Lung (tissue), 12 donors: ENCODE data around the gene COA1. TPM values are rescaled to one million over a fixed set of nuclear protein-coding genes. Genes with fewer than 3 reads are reported as not detected.

Experiments
- ATAC-seq: fragments of 200-7000 bp; cut with Tn5 transposase; one replicate; pipeline ENCODE4 v1.9.1; 2020; ENCODE audit warnings: moderate number of reproducible peaks; ENCODE audit not compliant: insufficient read depth, low FRiP score
- DNase-seq, 3 donors: peaks; one replicate each; pipeline ENCODE4 v3.0.0-alpha.2; 2013 to 2017
- H3K27ac ChIP-seq, 2 donors: one replicate each; pipeline ENCODE4 v1.5.1; 2013; ENCODE audit warnings: mild to moderate bottlenecking in 2 of 2, moderate library complexity in 2 of 2, control low read depth in 1 of 2, inconsistent platforms in 1 of 2, low read depth in 1 of 2, low read length in 1 of 2
- H3K27me3 ChIP-seq, 3 donors: one replicate each; pipeline ENCODE4 v1.5.1; 2013; ENCODE audit warnings: low read length in 2 of 3; ENCODE audit not compliant: control insufficient read depth in 3 of 3, insufficient read depth in 3 of 3
- H3K36me3 ChIP-seq, 4 donors: one replicate each; pipeline ENCODE4 v1.5.1; 2013; ENCODE audit warnings: low read length in 4 of 4, mild to moderate bottlenecking in 1 of 4, moderate library complexity in 1 of 4; ENCODE audit not compliant: control insufficient read depth in 4 of 4, insufficient read depth in 4 of 4
- H3K4me1 ChIP-seq, 5 donors: one replicate each; pipeline ENCODE4 v1.5.1; 2013; ENCODE audit warnings: low read length in 5 of 5, mild to moderate bottlenecking in 2 of 5, moderate library complexity in 1 of 5; ENCODE audit not compliant: control insufficient read depth in 5 of 5, insufficient read depth in 5 of 5
- H3K4me3 ChIP-seq: one replicate; pipeline ENCODE4 v1.5.1; 2013; ENCODE audit warnings: mild to moderate bottlenecking, control low read depth, moderate library complexity
- H3K9ac ChIP-seq, 2 donors: one replicate each; pipeline ENCODE4 v1.5.1; 2013; ENCODE audit warnings: low read length in 2 of 2, control low read depth in 1 of 2; ENCODE audit not compliant: insufficient read depth in 1 of 2
- H3K9me3 ChIP-seq, 4 donors: one replicate each; pipeline ENCODE4 v1.5.1; 2013; ENCODE audit warnings: low read length in 3 of 4, mild to moderate bottlenecking in 1 of 4, moderate library complexity in 1 of 4; ENCODE audit not compliant: control insufficient read depth in 4 of 4, insufficient read depth in 3 of 4
- CTCF ChIP-seq: IDR thresholded peaks from 2 replicates; pipeline ENCODE4 v1.5.1; 2012; ENCODE audit warnings: mild to moderate bottlenecking; ENCODE audit errors: control extremely low read depth, extremely low read depth
- WGBS, 2 donors: extraction: QIAGEN DNeasy Blood & Tissue Kit; methylation state at CpG; one replicate each; pipeline ENCODE4 v1.1.7; 2013; 5-methylcytosine and 5-hydroxymethylcytosine counted together
- polyA plus RNA-seq, 2 donors: library from polyadenylated mRNA; stranded (reverse); fragments of 200-250 nt; gene quantifications; one replicate each; pipeline ENCODE4 v1.2.1, GENCODE V29; 2013
- total RNA-seq, 2 donors: library from RNA; depleted of rRNA in 1 of 2; stranded (reverse); fragments of >200 nt in 1 of 2; gene quantifications; one replicate each; pipeline ENCODE4 v1.2.1, GENCODE V29; 2014 to 2021
- donor health status: control.
- donor health status: control.
- donor health status: Bipolar disorder and iron deficiency.
- donor health status: healthy.
- donor health status: DM: yes; HTN: yes; CAD: no.

COA1 gene
- total and polyA plus RNA-seq, 4 donors: 35.0 to 92.1 (median 42.6) TPM

- H3K36me3 ChIP-seq: no peaks in the 10 kb centered on the region
- TF ChIP-seq CTCF: no peak
- no peak overlapping the region for H3K9ac ChIP-seq
- no peaks in the 10 kb centered on the region for H3K4me1 ChIP-seq
- no peak overlapping the region for H3K27ac ChIP-seq
- no peaks in the 10 kb centered on the region for H3K27me3 ChIP-seq
- 87 to 92% methylated on average over 2 of the region's 2 CpGs for WGBS, 2 donors
- H3K4me3 ChIP-seq: no peak overlapping the region
- DNase-seq (no peak), ATAC-seq (no peak)
- no peaks in the 10 kb centered on the region for H3K9me3 ChIP-seq
Measured at GRCh38 chr7:43686991-43687390, 42.3 kb downstream of the COA1 start.

GRCh38 chr7:43680736-43681135 lies 48.6 kb downstream of the COA1 start:
- no peaks in the 10 kb centered on the region for H3K27me3 ChIP-seq
- no peaks in the 10 kb centered on the region for H3K36me3 ChIP-seq
- DNase-seq (no peak), ATAC-seq (no peak)
- peaks cover 0 to 4% (median 0%) of the 10 kb centered on the region in 5 donors for H3K4me1 ChIP-seq
- no peak overlapping the region for H3K9ac ChIP-seq
- no peaks in the 10 kb centered on the region for H3K9me3 ChIP-seq
- H3K4me3 ChIP-seq: no peak overlapping the region
- WGBS, 2 donors: 95 to 96% methylated on average over 3 of the region's 3 CpGs
- no peak overlapping the region for H3K27ac ChIP-seq
- TF ChIP-seq CTCF: no peak

GRCh38 chr7:43679210-43680068 lies 49.9 kb downstream of the COA1 start:
- 93 to 94% methylated on average over 4 of the region's 4 CpGs for WGBS, 2 donors
- H3K9ac ChIP-seq: no peak overlapping the region

More at GRCh38 chr7:43679210-43680068, 49.9 kb downstream of the COA1 start:
- Histone ChIP-seq H3K27me3 (no peaks in the 10 kb centered on the region), H3K4me3 (no peak overlapping the region), H3K27ac (peak overlapping the region in 1 of 2 donors; percentile 33), H3K4me1 (peaks cover 0 to 9% (median 0%) of the 10 kb centered on the region in 5 donors), H3K36me3 (no peaks in the 10 kb centered on the region), H3K9me3 (no peaks in the 10 kb centered on the region)
- no peak for TF ChIP-seq CTCF
- DNase-seq (no peak), ATAC-seq (no peak)
